Fibroblast of lung (primary cell): ENCODE results near the gene ITSN1.

Experiments
- EZH2 ChIP-seq: IDR thresholded peaks from 2 replicates; pipeline ENCODE4 v1.5.1; 2012; ENCODE audit warnings: low read length, control low read depth, mild to moderate bottlenecking; ENCODE audit errors: missing control alignments
- TF ChIP-seq, protein P1 (sequence below), 2 donors: IDR thresholded peaks in 1 of 2; conservative IDR thresholded peaks in 1 of 2; 1 replicate in 1 of 2; 2 replicates in 1 of 2; pipeline ENCODE4 v1.5.1; 2011 to 2012; ENCODE audit warnings: low read length in 2 of 2, control low read depth in 1 of 2, inconsistent platforms in 1 of 2, low read depth in 1 of 2, mild to moderate bottlenecking in 1 of 2

GRCh38 chr21:33810766-33811165 is 168.5 kb downstream of the ITSN1 start:
- TF ChIP-seq, protein P1, sequence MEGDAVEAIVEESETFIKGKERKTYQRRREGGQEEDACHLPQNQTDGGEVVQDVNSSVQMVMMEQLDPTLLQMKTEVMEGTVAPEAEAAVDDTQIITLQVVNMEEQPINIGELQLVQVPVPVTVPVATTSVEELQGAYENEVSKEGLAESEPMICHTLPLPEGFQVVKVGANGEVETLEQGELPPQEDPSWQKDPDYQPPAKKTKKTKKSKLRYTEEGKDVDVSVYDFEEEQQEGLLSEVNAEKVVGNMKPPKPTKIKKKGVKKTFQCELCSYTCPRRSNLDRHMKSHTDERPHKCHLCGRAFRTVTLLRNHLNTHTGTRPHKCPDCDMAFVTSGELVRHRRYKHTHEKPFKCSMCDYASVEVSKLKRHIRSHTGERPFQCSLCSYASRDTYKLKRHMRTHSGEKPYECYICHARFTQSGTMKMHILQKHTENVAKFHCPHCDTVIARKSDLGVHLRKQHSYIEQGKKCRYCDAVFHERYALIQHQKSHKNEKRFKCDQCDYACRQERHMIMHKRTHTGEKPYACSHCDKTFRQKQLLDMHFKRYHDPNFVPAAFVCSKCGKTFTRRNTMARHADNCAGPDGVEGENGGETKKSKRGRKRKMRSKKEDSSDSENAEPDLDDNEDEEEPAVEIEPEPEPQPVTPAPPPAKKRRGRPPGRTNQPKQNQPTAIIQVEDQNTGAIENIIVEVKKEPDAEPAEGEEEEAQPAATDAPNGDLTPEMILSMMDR (conservative IDR thresholded peaks at IDR 0.05 in 1 of 2, IDR thresholded peaks at IDR 0.05 in 1 of 2; ENCODE audit: low read depth in 1 of 2, low read length in 2 of 2), result no peak
- no peak for TF ChIP-seq EZH2
